ENCODE measurements around the gene TGFBR3. TPM values are rescaled to one million over a fixed set of nuclear protein-coding genes. Genes with fewer than 3 reads are reported as not detected.

The TGFBR3 gene
- total and polyA plus RNA-seq, 9 of the 15 experiments (the other 6 are each of a cell fraction or from before 2014, with no cell fraction given), result 3.6 to 32.4 (median 15.6) TPM

DNA sequence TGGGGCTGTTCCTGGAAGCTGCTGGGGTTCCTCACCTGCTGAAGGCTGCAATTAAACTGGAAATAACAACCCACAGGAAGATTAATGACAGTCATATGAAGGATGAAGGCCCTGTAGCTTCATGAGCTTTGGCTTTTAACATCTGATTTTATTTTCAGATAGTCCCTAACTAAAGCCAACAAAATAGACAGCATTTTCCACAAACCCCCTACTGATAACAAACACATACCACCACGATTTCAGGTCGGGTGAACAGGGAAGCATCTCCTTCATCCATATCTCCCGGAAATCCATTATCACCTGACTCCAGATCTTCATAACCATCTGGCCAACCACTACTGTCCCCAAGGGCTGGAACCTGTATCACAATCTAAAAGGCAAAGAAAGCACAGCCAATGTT, 169.6 kb downstream of the TGFBR3 start (continued):
- TF ChIP-seq NR4A1 (CRISPR knock-in tag; IDR thresholded peaks at IDR 0.05) (no peak), NR4A1 (tag; IDR thresholded peaks at IDR 0.05) (no peak), GTF2A2 (tag; IDR thresholded peaks at IDR 0.05) (no peak), ESRRA (IDR thresholded peaks at IDR 0.05; ENCODE audit: borderline replicate concordance, low read depth) (no peak), SMAD1 (IDR thresholded peaks at IDR 0.05; ENCODE audit: low read depth, low read length, partially characterized antibody) (no peak), RBM17 (IDR thresholded peaks at IDR 0.05; ENCODE audit: borderline replicate concordance, low read depth, low read length) (no peak), MYC (IDR thresholded peaks at IDR 0.05; ENCODE audit: low read depth, low read length) (0 out of 2 replicates have a peak, but pooled peaks have one; percentile 33), MYC (CRISPR knock-in tag; IDR thresholded peaks at IDR 0.05; ENCODE audit: borderline replicate concordance, low read depth) (no peak), MAFF (IDR thresholded peaks at IDR 0.05; ENCODE audit: low read length) (no peak), PTRF (tag; IDR thresholded peaks at IDR 0.05) (no peak), TAF9B (IDR thresholded peaks at IDR 0.05; ENCODE audit: partially characterized antibody) (no peak), KAT8 (IDR thresholded peaks at IDR 0.05; ENCODE audit: low read depth) (no peak), PHF21A (IDR thresholded peaks at IDR 0.05; ENCODE audit: borderline replicate concordance, low read depth) (no peak), PCBP2 (IDR thresholded peaks at IDR 0.05; ENCODE audit: low read depth, low read length, poor library complexity, severe bottlenecking) (no peak), HNRNPL (IDR thresholded peaks at IDR 0.05; ENCODE audit: low read depth, low read length) (no peak), THRAP3 (IDR thresholded peaks at IDR 0.05; ENCODE audit: borderline replicate concordance) (no peak), STAT5A (IDR thresholded peaks at IDR 0.05; ENCODE audit: borderline replicate concordance, low read length) (0 out of 2 replicates have a peak, but pooled peaks have one; percentile 31), HDAC1 (IDR thresholded peaks at IDR 0.05) (0 out of 4 replicates have a peak, but pooled peaks of 1 of the 2 experiments have one; percentile 29), KLF16 (IDR thresholded peaks at IDR 0.05) (peak; percentile 50; the same call in 1 of the 2 replicates), NCOA2 (IDR thresholded peaks at IDR 0.05; ENCODE audit: partially characterized antibody in 2 of 2) (peak in 1 of 2 experiments; percentile 84)
- TF ChIP-seq, protein P1, sequence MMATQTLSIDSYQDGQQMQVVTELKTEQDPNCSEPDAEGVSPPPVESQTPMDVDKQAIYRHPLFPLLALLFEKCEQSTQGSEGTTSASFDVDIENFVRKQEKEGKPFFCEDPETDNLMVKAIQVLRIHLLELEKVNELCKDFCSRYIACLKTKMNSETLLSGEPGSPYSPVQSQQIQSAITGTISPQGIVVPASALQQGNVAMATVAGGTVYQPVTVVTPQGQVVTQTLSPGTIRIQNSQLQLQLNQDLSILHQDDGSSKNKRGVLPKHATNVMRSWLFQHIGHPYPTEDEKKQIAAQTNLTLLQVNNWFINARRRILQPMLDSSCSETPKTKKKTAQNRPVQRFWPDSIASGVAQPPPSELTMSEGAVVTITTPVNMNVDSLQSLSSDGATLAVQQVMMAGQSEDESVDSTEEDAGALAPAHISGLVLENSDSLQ (IDR thresholded peaks at IDR 0.05), result peak; percentile 26
- TF ChIP-seq, protein P2, sequence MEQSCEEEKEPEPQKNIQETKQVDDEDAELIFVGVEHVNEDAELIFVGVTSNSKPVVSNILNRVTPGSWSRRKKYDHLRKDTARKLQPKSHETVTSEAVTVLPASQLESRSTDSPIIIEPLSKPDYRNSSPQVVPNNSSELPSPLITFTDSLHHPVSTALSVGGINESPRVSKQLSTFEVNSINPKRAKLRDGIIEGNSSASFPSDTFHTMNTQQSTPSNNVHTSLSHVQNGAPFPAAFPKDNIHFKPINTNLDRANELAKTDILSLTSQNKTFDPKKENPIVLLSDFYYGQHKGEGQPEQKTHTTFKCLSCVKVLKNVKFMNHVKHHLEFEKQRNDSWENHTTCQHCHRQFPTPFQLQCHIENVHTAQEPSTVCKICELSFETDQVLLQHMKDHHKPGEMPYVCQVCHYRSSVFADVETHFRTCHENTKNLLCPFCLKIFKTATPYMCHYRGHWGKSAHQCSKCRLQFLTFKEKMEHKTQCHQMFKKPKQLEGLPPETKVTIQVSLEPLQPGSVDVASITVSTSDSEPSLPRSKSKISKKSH (CRISPR knock-in tag; IDR thresholded peaks at IDR 0.05), result no peak
- TF ChIP-seq, protein P3, sequence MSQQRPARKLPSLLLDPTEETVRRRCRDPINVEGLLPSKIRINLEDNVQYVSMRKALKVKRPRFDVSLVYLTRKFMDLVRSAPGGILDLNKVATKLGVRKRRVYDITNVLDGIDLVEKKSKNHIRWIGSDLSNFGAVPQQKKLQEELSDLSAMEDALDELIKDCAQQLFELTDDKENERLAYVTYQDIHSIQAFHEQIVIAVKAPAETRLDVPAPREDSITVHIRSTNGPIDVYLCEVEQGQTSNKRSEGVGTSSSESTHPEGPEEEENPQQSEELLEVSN (IDR thresholded peaks at IDR 0.05; ENCODE audit: borderline replicate concordance in 1 of 2, extremely low read depth in 1 of 2, insufficient read depth in 1 of 2, insufficient read length in 1 of 2, low read depth in 1 of 2, low read length in 1 of 2, poor library complexity in 1 of 2, severe bottlenecking in 1 of 2), result no peak
- TF ChIP-seq, protein P4, sequence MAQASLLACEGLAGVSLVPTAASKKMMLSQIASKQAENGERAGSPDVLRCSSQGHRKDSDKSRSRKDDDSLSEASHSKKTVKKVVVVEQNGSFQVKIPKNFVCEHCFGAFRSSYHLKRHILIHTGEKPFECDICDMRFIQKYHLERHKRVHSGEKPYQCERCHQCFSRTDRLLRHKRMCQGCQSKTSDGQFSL (CRISPR knock-in tag; IDR thresholded peaks at IDR 0.05), result no peak
- TF ChIP-seq, protein P4 (tag; IDR thresholded peaks at IDR 0.05), result no peak
